Esophagus muscularis mucosa (tissue), 4 donors: ENCODE data around the gene KLHL42. TPM values are rescaled to one million over a fixed set of nuclear protein-coding genes. Genes with fewer than 3 reads are reported as not detected.

Experiments used
- DNase-seq: peaks from one replicate; pipeline ENCODE4 v3.0.0-alpha.2; 2017; ENCODE audit errors: extremely low spot score
- H3K27ac ChIP-seq, 4 donors: fragments of 200-600 bp; sonication (generic); replicated peaks in 1 of 4; 1 replicate in 3 of 4; 2 replicates in 1 of 4; pipeline ENCODE4 v1.5.1; 2016 to 2019; ENCODE audit warnings: mild to moderate bottlenecking in 1 of 4
- H3K27me3 ChIP-seq, 4 donors: fragments of 200-600 bp; sonication (generic); one replicate each; pipeline versions ENCODE4 v1.5.1 to v1.6.0; 2016 to 2019
- H3K36me3 ChIP-seq, 4 donors: fragments of 200-600 bp; sonication (generic); one replicate each; pipeline ENCODE4 v1.5.1; 2016 to 2019
- H3K4me1 ChIP-seq, 4 donors: fragments of 200-600 bp; sonication (generic); one replicate each; pipeline ENCODE4 v1.5.1; 2016 to 2019
- H3K4me3 ChIP-seq, 4 donors: fragments of 200-600 bp; sonication (generic); 1 replicate in 2 of 4; 2 replicates in 2 of 4; pipeline ENCODE4 v1.5.1; 2016 to 2019; ENCODE audit warnings: mild to moderate bottlenecking in 4 of 4, moderate library complexity in 1 of 4
- H3K9me3 ChIP-seq, 4 donors: fragments of 200-600 bp; sonication (generic); 1 replicate in 3 of 4; 2 replicates in 1 of 4; pipeline ENCODE4 v1.5.1; 2016 to 2019
- EP300 ChIP-seq: sonication (generic); formaldehyde crosslinking; IDR thresholded peaks from one replicate; pipeline ENCODE4 v1.6.1; 2017; ENCODE audit warnings: antibody characterized with exemption
- POLR2A ChIP-seq: fragments of 450-650 bp; IDR thresholded peaks from one replicate; pipeline ENCODE4 v1.6.1; 2017; ENCODE audit warnings: antibody characterized with exemption, moderate library complexity, mild to moderate bottlenecking, low read depth
- POLR2AphosphoS5 ChIP-seq, 2 donors: sonication (generic); formaldehyde crosslinking; IDR thresholded peaks; one replicate each; pipeline ENCODE4 v1.6.1; 2017; ENCODE audit warnings: antibody characterized with exemption in 2 of 2
- WGBS: methylation state at CpG from one replicate; pipeline ENCODE4 v1.1.5; 2018; 5-methylcytosine and 5-hydroxymethylcytosine counted together
- intact Hi-C: fragments of 100-400 bp; cut with DNase I; formaldehyde crosslinking; loops from one replicate; pipeline ENCODE4 v1.15.1; 2023
- total RNA-seq, 4 donors: library from RNA; depleted of rRNA; stranded (reverse); fragments of >200 nt; gene quantifications; one replicate each; pipeline versions ENCODE4 v1.1.0 to v1.2.1, GENCODE V29; 2016
- TF ChIP-seq, protein P1 (sequence below), 3 experiments: fragments of 200-600 bp in 2 of 3; fragments of 450-650 bp in 1 of 3; sonication (generic) in 2 of 3; IDR thresholded peaks; one replicate each; pipeline ENCODE4 v1.5.1; 2017 to 2019; ENCODE audit warnings: antibody characterized with exemption in 3 of 3, mild to moderate bottlenecking in 2 of 3, moderate library complexity in 1 of 3

Gene KLHL42
- total RNA-seq, 4 donors from 2014 or later, result 66.1 to 134 (median 91.0) TPM

DNA sequence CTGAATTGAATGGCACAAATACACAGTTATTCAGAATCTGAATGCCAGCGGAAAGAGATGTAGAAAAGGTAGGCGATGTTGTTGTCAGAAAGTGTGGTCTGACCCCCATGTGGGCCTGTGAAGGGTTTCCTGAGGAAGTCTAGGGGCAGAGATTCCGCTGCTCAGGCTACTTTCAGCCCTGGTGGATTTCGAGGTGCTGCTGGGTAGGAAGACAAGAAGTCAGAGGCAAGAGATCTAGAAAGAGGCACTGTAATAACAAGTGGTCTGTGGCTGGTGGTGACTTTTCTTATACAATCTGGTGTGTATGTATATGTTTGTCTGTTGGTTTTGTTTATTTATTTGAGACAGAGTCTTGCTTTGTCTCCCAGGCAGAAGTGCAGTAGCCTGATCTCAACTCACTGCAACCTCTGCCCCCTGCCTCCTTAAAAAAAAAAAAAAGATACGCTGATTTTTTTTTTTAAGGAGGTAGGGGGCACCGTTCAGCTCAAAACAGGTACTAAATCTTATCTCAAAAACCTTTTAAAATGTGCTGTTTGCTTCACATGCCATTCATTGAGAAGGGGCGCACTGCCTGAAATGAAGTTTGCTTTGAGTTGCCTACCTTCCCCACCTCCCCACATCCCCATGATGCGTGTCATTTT is 27.1 kb downstream of the KLHL42 start:
- Histone ChIP-seq H3K9me3 (no peaks in the 10 kb centered on the region), H3K36me3 (no peaks in the 10 kb centered on the region), H3K27ac (no peak overlapping the region), H3K4me1 (peaks cover 0 to 12% (median 1%) of the 10 kb centered on the region in 4 donors), H3K27me3 (no peaks in the 10 kb centered on the region), H3K4me3 (no peak overlapping the region)
- TF ChIP-seq EP300, result no peak
- TF ChIP-seq POLR2AphosphoS5 (IDR thresholded peaks at IDR 0.05), result no peak
- 53% methylated on average over 8 of the region's 8 CpGs for WGBS
- intact Hi-C loops, result no loop called here
- DNase-seq, result no peak

DNA sequence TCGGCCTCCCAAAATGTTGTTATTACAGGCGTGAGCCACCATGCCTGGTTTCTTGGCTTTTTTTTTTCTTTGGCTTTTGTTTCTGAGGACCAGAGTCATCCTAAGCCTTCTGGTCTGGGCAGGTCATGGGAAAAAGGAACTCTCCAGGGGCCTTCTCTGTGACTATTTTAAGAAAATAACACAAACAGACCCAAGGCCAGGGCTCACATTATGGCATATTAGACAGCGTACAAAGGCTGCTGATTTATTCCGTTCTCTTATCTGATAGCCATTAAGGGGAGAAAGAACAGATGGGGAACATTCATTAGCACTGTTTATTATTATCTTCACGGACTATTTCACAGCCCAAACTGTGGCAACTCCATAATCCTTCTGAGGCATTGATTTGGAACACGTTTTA is 28.8 kb downstream of the KLHL42 start:
- TF ChIP-seq POLR2AphosphoS5 (IDR thresholded peaks at IDR 0.05) (no peak), EP300 (no peak), POLR2A (no peak)
- TF ChIP-seq, protein P1, sequence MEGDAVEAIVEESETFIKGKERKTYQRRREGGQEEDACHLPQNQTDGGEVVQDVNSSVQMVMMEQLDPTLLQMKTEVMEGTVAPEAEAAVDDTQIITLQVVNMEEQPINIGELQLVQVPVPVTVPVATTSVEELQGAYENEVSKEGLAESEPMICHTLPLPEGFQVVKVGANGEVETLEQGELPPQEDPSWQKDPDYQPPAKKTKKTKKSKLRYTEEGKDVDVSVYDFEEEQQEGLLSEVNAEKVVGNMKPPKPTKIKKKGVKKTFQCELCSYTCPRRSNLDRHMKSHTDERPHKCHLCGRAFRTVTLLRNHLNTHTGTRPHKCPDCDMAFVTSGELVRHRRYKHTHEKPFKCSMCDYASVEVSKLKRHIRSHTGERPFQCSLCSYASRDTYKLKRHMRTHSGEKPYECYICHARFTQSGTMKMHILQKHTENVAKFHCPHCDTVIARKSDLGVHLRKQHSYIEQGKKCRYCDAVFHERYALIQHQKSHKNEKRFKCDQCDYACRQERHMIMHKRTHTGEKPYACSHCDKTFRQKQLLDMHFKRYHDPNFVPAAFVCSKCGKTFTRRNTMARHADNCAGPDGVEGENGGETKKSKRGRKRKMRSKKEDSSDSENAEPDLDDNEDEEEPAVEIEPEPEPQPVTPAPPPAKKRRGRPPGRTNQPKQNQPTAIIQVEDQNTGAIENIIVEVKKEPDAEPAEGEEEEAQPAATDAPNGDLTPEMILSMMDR (IDR thresholded peaks at IDR 0.05), result no peak
- no peak for DNase-seq
- intact Hi-C loops, result no loop called here
- Histone ChIP-seq H3K4me1 (peaks cover 0 to 12% (median 1%) of the 10 kb centered on the region in 4 donors), H3K27me3 (no peaks in the 10 kb centered on the region), H3K9me3 (no peaks in the 10 kb centered on the region), H3K4me3 (no peak overlapping the region), H3K36me3 (no peaks in the 10 kb centered on the region), H3K27ac (no peak overlapping the region)
- WGBS, result 59% methylated on average over 6 of the region's 6 CpGs

DNA sequence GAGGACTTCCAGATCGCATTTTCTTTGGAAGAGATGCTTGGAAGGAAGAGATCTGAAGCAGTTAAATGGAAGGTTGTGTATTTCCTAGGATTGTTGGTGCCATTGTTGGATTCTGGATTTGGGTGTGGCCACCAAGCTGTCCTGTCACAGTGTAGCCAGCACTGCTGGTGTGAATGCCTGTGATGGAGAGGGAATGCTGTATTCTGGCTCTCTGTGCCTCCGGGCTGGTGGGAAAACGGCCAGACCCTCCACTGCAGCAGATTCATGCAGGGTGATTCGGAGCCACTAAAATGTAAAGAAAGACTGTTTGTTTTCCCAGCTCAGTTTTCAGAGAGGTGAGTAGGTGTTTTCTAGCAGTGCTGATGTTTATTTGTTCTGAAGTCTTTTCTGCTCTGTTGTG is 30.7 kb downstream of the KLHL42 start:
- Histone ChIP-seq H3K4me1 (peaks cover 0 to 12% (median 1%) of the 10 kb centered on the region in 4 donors), H3K36me3 (no peaks in the 10 kb centered on the region)
- TF ChIP-seq, protein P1 (IDR thresholded peaks at IDR 0.05), result no peak
- TF ChIP-seq EP300 (no peak), POLR2A (no peak), POLR2AphosphoS5 (IDR thresholded peaks at IDR 0.05) (no peak)

DNA sequence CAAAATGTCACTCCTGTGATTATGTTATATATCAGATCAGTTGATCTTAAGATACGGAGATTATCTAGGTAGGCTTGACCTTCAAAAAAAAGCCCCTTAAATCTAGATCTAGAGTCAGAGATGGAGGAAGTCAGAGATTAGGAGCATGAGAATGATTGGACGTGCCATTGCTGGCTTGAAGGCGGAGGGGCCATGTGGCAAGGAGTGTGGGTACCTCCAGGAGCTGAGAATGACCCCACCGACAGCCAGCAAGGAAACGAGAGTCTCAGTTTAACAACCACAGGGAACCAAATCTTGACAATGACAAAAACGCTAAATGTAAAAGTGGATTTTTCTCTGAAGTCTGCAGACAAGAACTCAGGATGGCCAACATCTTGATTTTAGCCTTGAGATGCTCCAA is 32.5 kb downstream of the KLHL42 start:
- WGBS, result 76% methylated on average over 6 of the region's 6 CpGs
- intact Hi-C loops, result no loop called here
- H3K4me3 ChIP-seq, result no peak overlapping the region

More for the DNA sequence above, 30.7 kb downstream of the KLHL42 start:
- 62% methylated on average over 4 of the region's 4 CpGs for WGBS
- Histone ChIP-seq H3K9me3 (no peaks in the 10 kb centered on the region), H3K27ac (no peak overlapping the region), H3K4me3 (no peak overlapping the region), H3K27me3 (no peaks in the 10 kb centered on the region)
- DNase-seq, result no peak
- intact Hi-C loops, result no loop called here

DNA sequence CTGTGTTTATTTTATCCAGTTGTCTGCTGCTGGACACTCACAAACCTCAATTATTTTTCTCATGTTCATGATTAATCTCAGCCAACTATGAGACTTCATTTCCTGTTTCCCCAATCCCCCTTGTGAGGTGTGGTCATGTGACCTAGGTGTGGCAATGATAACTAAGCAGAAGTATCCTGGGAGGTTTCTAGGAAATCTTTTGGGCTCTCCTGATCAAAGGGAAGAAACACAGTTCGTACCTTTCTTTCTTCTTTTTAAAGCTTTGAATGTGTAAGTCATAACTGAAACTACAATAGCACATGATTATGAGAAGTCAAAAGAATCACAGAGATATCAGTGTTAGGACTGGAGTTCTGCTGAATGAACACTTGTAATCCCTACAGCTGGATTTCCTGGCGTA is 34.4 kb downstream of the KLHL42 start:
- Histone ChIP-seq H3K27me3 (no peaks in the 10 kb centered on the region), H3K9me3 (no peaks in the 10 kb centered on the region), H3K4me1 (peaks cover 0 to 12% (median 1%) of the 10 kb centered on the region in 4 donors), H3K36me3 (no peaks in the 10 kb centered on the region), H3K4me3 (no peak overlapping the region), H3K27ac (no peak overlapping the region)
- TF ChIP-seq POLR2A, result no peak
- intact Hi-C loops, result no loop called here
- no peak for DNase-seq
- WGBS, result 62% methylated on average over 2 of the region's 2 CpGs

More for the DNA sequence above, 32.5 kb downstream of the KLHL42 start:
- DNase-seq, result no peak
- TF ChIP-seq EP300, result no peak
- TF ChIP-seq, protein P1 (IDR thresholded peaks at IDR 0.05), result no peak
- no peak for TF ChIP-seq POLR2A
- no peak for TF ChIP-seq POLR2AphosphoS5 (IDR thresholded peaks at IDR 0.05)
- H3K36me3 ChIP-seq, result no peaks in the 10 kb centered on the region
- no peaks in the 10 kb centered on the region for H3K27me3 ChIP-seq
- H3K9me3 ChIP-seq, result no peaks in the 10 kb centered on the region
- peaks cover 0 to 12% (median 1%) of the 10 kb centered on the region in 4 donors for H3K4me1 ChIP-seq
- H3K27ac ChIP-seq, result no peak overlapping the region
